ENCODE data around the gene SPAG6. TPM values are rescaled to one million over a fixed set of nuclear protein-coding genes. Genes with fewer than 3 reads are reported as not detected.

SPAG6 gene
- total RNA-seq, 1 donor from 2014 or later: 10.4 TPM

DNA sequence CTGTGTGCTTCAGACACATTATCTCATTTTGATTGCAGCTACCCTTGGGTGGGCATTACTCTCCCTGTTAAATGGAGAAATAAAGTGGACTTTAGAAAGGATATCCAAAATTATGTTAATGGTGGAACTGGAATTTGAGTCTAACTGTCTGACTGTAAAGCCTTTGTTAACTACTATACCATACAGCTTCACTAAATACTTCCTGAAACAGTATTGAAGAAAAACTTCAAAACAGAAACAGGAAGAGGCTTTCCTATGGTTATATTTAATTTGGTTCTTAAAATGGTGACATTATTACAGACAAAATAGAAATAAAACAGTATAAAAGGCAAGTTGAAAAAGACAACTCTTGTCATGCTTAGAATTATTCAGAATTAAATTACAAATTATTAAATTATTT is 25.0 kb downstream of the SPAG6 start:
- H3K4me3 ChIP-seq: no peak overlapping the region
- H3K9me3 ChIP-seq: no peaks in the 10 kb centered on the region
- ATAC-seq (no peak), DNase-seq (no peak)
- TF ChIP-seq, protein P1, sequence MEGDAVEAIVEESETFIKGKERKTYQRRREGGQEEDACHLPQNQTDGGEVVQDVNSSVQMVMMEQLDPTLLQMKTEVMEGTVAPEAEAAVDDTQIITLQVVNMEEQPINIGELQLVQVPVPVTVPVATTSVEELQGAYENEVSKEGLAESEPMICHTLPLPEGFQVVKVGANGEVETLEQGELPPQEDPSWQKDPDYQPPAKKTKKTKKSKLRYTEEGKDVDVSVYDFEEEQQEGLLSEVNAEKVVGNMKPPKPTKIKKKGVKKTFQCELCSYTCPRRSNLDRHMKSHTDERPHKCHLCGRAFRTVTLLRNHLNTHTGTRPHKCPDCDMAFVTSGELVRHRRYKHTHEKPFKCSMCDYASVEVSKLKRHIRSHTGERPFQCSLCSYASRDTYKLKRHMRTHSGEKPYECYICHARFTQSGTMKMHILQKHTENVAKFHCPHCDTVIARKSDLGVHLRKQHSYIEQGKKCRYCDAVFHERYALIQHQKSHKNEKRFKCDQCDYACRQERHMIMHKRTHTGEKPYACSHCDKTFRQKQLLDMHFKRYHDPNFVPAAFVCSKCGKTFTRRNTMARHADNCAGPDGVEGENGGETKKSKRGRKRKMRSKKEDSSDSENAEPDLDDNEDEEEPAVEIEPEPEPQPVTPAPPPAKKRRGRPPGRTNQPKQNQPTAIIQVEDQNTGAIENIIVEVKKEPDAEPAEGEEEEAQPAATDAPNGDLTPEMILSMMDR (IDR thresholded peaks at IDR 0.05): no peak
- no peaks in the 10 kb centered on the region for H3K4me1 ChIP-seq
- no peaks in the 10 kb centered on the region for H3K36me3 ChIP-seq
- no peaks in the 10 kb centered on the region for H3K27me3 ChIP-seq (ENCODE audit: low read depth)
- intact Hi-C loops (cut with DNase I): no loop called here
- no peak overlapping the region for H3K27ac ChIP-seq

DNA sequence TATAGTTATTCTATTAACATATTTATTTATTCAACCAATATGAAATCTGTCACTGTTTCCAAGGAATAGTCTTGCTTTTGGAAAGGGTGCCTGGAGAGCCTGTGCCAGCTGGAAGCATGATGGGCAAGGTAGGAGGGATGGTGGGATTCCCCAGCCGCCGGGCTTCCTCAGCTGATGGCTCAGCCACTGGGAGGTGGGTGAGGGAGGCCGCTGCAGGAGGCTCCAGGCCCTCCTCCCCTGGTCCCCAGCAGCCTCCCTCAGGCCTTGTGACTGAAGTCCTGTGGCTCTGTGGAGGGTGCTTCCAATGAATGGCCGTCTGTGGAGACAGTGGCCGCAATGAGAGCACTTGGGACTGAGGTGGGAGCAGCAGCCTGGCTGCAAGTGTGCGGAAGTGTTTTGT is 27.0 kb downstream of the SPAG6 start:
- H3K27me3 ChIP-seq (ENCODE audit: low read depth): no peaks in the 10 kb centered on the region
- intact Hi-C loops (cut with DNase I): no loop called here
- no peak overlapping the region for H3K4me3 ChIP-seq
- DNase-seq (no peak), ATAC-seq (no peak)
- TF ChIP-seq, protein P1 (IDR thresholded peaks at IDR 0.05): no peak
- no peaks in the 10 kb centered on the region for H3K36me3 ChIP-seq
- H3K9me3 ChIP-seq: no peaks in the 10 kb centered on the region
- H3K4me1 ChIP-seq: no peaks in the 10 kb centered on the region
- H3K27ac ChIP-seq: no peak overlapping the region

DNA sequence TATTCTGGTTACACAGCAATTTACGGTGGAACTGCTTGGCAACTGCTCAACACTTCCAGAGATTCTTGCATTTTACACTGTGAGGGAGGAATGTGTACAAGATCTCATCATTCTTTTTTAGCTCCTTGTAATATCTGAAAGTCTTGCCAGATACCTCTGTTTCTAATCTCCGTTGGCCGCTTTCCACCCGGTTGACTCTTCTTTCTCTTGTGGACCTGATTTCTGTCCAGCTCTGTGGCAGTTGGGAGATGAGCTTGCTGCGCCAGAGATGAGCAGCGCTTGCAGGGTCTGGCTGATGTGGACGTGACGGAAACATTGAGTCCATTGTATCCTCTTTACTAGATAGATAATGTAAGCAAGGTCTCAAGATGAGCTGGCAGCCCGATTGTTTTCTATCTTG is 27.6 kb downstream of the SPAG6 start:
- no peak for DNase-seq

DNA sequence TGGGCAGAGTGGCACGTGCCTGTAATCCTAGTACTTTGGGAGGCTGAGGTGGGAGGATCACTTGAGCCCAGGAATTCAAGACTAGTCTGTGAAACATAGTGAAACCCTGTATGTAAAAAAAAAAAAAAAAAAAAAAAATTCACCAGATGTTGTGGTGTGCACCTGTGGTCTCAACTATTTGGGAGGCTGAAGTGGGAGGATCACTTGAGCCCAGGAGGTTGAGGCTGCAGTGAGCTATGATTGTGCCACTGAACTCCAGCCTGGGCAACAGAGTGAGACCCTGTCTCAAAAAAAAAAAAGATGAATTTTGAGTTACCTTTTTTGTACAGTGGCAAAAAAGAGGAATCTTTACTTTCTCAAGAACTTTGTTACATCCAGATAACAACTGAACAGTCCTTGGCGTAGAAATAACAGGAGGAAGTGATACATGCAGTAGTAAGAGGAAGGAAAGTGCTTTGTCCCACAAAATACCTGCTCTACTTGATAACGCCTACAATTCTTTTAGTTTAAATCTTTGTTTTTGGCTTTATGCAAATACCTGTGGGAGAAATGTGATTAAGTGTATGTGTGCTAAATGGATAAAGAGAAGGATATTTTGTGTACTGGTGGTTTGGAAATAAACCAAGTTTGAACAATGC is 29.3 kb downstream of the SPAG6 start:
- DNase-seq (no peak), ATAC-seq (no peak)
- no peak overlapping the region for H3K4me3 ChIP-seq
- no peaks in the 10 kb centered on the region for H3K4me1 ChIP-seq
- no peaks in the 10 kb centered on the region for H3K9me3 ChIP-seq
- no peak overlapping the region for H3K27ac ChIP-seq
- no peaks in the 10 kb centered on the region for H3K27me3 ChIP-seq (ENCODE audit: low read depth)
- TF ChIP-seq, protein P1 (IDR thresholded peaks at IDR 0.05): no peak
- intact Hi-C loops (cut with DNase I): no loop called here
- H3K36me3 ChIP-seq: no peaks in the 10 kb centered on the region

More for the DNA sequence above, 27.6 kb downstream of the SPAG6 start:
- ATAC-seq: no peak
- Histone ChIP-seq H3K36me3 (no peaks in the 10 kb centered on the region), H3K4me1 (no peaks in the 10 kb centered on the region), H3K9me3 (no peaks in the 10 kb centered on the region), H3K4me3 (no peak overlapping the region), H3K27ac (no peak overlapping the region), H3K27me3 (ENCODE audit: low read depth) (no peaks in the 10 kb centered on the region)
- intact Hi-C loops (cut with DNase I): no loop called here
- TF ChIP-seq, protein P1 (IDR thresholded peaks at IDR 0.05): no peak

DNA sequence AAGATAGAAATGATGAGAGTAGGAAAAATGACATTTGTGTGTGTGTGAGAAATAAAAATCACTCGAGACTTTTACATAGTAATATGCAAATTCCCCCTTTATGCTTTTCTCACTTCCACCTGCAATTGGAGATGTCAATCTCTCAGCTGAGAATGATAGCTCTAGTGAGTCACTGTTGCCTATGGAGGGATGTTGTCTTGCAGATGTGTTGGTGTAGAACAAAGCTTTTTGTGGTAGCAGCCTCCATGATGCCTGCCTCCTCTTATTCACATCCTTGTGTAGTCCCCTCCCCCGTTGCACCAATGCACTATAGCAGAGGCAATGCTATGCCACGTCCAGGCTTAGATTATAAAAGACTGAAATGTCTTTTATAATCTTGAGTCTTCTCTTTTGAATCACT is 33.8 kb downstream of the SPAG6 start:
- H3K36me3 ChIP-seq: no peaks in the 10 kb centered on the region
- no peak overlapping the region for H3K27ac ChIP-seq
- no peaks in the 10 kb centered on the region for H3K27me3 ChIP-seq (ENCODE audit: low read depth)
- no peaks in the 10 kb centered on the region for H3K4me1 ChIP-seq
- intact Hi-C loops (cut with DNase I): no loop called here
- no peak overlapping the region for H3K4me3 ChIP-seq
- no peaks in the 10 kb centered on the region for H3K9me3 ChIP-seq
- no peak for DNase-seq
- ATAC-seq: no peak
- TF ChIP-seq, protein P1 (IDR thresholded peaks at IDR 0.05): no peak
